Amniotic epithelial cell (primary cell): ENCODE results near the gene PALLD.

Experiments
- DNase-seq: peaks from one replicate; pipeline ENCODE4 v3.0.0-alpha.2; 2010; ENCODE audit warnings: low read depth

The PALLD gene

DNA sequence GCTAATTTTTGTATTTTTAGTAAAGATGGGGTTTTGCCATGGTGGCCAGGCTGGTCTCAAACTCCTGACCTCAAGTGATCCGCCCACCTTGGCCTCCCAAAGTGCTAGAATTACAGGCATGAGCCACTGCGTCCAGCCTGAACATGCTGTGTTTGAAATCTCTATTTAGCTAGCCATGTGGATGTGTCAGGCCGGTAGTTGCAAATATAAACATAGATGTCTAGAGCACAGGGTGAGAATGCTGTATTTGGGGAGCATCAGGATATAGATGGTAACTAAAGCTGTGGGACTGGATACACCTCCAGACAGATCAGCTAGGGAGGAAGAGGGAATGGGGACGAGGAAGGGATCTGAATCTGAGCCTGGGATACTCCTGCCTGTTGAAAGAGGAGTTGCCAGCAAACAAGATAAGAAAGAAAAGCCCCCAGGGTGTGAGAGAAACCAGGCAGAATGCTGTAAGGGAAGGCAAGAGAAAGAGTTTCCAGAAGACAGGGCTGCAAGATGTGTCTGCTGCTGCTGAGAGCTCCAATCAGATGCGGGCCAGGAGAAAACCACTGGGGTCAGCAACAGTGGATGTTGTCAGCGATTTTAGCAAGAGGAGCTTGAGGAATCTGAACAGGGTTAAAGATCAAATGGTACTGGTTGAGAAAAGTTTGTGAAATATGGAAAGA is 177.4 kb downstream of the PALLD start:
- DNase-seq, result peak; percentile 89

GRCh38 chr4:168674866-168675265 is 178.0 kb downstream of the PALLD start:
- DNase-seq, result no peak

DNA sequence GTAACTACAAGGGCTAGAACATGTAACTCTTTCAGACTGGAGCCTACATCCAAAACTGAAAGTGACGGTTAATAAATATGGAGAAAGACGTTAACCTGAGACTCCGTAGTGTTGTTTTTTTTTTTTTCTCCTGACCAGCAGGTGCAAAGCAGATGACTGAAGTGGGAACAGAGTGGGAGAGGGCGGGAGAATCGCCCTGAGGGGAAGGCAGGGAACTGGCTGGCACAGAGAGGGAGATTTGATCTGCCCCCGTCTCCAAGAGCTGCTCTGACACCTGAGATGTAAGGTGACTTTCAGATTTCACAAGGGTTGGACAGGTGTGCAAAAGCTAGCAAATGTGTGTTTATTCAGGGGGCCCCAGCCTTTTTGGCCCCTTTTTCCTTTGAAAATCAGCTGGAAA is 180.2 kb downstream of the PALLD start:
- DNase-seq, result no peak

GRCh38 chr4:168677879-168678278 is 181.0 kb downstream of the PALLD start:
- no peak for DNase-seq

DNA sequence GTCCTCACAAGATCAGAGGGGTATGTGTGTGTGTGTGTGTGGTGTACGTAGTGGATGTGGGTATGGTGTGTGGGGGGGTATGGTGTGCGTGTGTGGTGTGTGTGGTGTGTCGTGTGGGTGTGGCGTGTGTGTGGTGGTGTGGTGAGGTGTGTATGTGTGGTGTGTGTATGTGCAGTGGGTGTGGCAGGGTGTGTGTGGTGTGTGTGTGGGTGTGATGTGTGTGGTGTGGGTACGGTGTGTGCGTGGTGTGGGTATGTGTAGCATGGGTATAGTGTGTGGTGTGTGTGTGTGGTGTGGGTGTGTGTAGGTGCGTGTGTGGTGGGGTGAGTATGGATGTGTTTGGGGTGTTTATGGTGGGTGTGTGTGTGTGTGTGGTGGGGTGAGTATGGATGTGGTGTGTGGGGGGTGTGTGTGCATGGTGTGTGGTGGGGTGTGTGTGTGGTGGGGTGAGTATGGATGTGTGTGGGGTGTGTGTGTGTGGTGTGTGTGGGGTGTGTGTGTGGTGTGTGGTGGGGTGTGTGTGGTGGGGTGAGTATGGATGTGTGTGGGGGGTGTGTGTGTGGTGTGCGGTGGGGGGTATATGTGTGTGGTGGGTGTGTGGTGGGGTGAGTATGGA is 182.0 kb downstream of the PALLD start:
- DNase-seq, result no peak

GRCh38 chr4:168679397-168679796 is 182.5 kb downstream of the PALLD start:
- no peak for DNase-seq

GRCh38 chr4:168679819-168680218 is 183.0 kb downstream of the PALLD start:
- DNase-seq, result no peak

DNA sequence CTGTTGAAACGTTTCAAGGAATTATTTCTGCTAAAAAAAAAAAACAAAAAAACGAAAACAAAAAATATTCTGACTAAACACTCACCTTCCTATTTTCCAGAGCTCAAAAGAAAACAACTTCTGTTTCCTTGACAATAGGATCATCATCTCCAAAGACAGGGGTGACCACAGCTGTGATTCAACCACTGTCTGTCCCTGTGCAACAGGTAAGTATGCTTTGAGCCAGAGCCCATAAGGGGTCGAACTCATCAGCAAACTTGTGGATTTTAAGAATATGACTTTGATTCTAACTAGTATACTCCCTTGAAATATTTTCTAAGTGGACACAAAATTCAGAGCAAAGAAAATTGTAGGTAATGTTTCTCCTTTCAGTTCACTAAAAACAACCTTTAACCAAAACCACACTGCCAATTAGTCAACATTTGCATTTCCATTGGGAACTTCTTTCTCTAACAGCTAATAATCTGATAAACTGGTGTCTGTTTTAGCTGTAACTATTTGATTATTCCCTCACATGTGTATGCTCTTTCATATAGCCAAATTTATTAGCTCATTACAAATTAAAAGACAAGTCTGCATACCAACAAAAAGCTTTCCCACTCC is 186.1 kb downstream of the PALLD start:
- no peak for DNase-seq

GRCh38 chr4:168683595-168683994 is 186.7 kb downstream of the PALLD start:
- peak; percentile 59 for DNase-seq

DNA sequence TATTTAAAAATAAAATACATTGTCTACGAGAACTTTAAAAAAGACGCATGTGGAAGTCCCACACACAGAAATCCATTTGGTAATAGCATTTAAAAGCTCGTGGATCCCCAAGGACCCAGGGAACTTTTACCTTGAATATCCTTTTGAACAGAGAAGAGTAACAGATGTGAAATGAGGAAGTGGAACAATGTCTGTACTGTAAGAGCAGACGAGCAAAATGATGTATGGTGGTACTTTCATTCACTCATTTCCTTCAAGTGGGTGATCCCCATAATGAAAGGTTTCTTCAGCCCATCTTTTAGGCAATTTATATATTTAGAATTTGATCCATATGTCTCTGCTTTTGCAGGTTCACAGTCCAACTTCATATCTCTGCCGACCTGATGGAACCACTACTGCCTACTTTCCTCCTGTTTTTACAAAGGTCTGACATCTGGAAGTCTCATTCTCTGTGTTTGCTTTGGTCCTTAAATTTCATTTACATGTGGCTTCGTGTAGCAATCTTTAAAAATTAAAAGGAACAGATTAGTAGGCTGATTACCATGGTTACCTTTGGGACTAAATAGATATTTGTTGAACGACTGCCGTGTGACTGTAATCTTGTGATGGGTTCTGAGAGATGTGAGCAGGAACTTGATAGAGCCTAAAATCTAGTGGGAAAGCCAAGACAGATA is 188.4 kb downstream of the PALLD start:
- no peak for DNase-seq

DNA sequence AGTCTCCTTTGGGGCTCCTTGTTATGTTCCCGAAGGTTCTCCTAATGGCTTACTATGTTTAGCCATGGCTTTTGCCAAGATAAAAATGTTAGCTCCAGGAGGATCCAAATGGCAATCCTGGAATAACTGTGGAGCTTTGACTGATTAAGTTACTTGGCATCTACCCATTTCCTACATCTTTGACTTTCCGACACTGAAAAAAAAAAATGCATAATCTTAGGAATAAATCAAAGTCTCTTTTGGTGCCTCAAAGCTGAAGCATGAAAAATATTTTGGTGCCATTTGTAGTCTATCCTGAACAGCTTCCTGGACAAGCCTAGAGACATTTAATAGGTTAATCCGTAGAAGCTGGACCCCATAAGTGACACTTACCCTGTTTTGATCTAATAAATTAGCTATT is 191.7 kb downstream of the PALLD start:
- no peak for DNase-seq

DNA sequence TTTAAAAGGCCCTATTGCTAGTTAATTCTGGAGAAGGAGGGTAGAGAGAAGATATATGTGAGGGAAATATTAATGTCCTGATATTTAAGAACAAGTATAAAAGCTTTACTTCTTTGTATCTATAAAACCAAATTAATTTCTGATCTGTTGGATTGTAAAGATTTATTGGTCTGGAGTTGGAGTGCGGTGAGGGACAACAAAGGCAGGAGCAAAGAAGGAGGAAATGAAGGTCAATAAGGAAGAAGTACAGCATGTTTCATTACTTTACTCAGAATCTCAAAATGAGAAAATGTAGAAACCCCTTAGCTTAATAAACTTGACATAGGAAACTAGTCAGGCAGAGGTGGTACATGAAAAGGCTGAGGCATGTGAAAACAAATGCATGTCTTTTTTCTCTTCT is 192.9 kb downstream of the PALLD start:
- DNase-seq, result no peak

- DNase-seq, result no peak
Measured at GRCh38 chr4:168690199-168690598, 193.3 kb downstream of the PALLD start.

GRCh38 chr4:168691631-168692369 is 194.9 kb downstream of the PALLD start:
- no peak for DNase-seq

DNA sequence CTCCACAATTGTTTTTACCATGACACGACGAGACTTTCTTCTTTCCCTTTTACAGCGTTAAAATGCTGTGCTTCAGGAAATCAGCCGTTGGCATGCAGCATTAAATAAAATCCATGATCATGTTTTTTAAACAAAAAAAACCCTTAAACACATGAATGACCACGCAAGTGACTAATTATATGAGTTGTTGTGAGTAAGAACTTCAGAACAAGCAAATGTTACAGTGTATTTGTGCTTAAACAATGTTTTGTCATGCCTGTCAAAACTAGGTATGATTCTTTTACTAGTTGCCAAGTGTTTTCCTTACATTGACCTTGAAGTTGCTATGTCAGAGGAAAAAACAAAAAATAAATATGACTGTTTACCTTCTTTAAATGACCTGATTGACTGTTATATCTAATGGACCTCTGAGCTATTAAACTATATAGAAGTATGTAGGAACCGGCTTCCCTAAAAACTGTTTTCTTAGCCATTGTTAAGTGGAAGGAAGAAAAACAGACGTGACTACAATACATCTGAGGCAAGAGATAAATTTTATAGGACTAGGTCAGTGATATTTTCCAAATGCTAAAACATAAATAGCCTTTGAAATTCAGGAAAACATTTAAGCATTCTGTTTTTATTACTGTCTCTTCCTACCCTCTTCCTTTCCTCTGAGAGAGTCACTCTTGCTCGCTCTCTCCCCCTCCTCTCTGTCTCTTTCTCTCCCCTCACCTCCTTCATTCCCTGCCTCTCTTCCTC is 197.1 kb downstream of the PALLD start:
- DNase-seq, result peak; percentile 31

- peak; percentile 71 for DNase-seq
Measured at GRCh38 chr4:168694667-168695066, 197.8 kb downstream of the PALLD start.

GRCh38 chr4:168695288-168695687 is 198.4 kb downstream of the PALLD start:
- DNase-seq, result peak; percentile 28

DNA sequence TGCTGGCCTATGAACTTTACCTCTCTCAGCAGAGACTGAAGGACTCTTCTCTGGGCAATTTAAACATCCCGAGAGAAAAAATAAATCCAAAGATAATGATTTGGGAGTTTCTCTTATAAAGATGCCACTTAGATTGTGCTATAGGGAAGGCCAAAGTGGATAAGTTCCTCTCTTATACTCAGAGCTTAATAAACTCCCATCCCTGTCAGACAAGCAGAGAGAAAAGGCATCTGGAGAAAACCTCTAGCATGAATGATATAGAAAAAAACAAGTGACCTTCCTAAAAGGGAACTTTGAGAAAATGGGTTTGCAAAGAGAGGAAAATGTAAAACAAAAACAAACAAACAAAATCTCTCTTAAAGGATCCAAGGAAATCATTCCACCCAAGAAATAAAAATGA is 199.4 kb downstream of the PALLD start:
- DNase-seq, result no peak

DNA sequence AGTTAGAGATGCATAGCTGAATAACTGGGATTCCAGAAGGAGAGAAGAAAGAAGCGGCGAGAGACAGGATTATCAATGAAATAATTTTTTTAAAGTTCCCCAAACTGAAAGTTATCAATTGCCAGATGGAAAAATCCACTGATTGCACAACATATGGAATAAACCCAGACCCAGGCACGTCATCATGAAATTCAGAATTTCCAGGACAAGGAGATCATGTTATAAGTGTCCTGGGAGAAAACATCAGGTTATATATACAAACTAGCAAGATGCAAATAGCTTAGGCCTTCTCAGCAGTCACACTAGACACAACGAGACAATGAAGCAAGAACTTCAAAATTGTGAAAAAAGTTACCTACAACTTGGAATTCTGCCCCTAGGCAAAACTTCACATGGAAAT is 200.0 kb downstream of the PALLD start:
- no peak for DNase-seq

- no peak for DNase-seq
Measured at GRCh38 chr4:168699224-168699878, 202.5 kb downstream of the PALLD start.

DNA sequence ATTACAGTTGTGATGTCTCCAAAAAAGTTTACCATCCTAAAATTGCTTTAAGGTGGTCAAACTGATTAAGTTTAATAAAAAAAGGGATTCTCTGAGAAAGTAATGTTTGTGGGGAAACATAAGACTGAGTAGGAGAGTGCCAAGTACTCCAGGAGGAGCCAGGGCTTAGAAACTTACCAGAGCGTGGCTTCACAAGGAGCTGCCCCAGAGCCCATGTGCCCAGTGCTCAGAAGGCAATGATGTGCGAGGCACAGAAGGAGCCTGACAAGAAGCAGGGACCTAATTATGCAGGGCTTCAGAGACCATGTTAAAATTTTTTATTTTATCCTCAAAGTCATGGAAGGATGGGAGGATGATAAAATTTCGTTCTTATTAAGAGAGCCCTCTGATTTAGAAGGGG is 204.2 kb downstream of the PALLD start:
- DNase-seq, result no peak
